Activated CD8-positive, alpha-beta memory T cell treated with anti-CD3 and anti-CD28 coated beads for 36 hours (primary cell): Measurements from ENCODE around the gene ZSWIM6. TPM values are rescaled to one million over a fixed set of nuclear protein-coding genes. Genes with fewer than 3 reads are reported as not detected.

Source experiments
- CTCF ChIA-PET: fragments of 350-600 bp; sonication (Branson Sonifier 250); formaldehyde crosslinking; loops from one replicate; lab custom pipeline; 2021; ENCODE audit warnings: antibody characterized with exemption; lab: Charles Lee
- POLR2A ChIA-PET: fragments of 350-600 bp; sonication (Branson Sonifier 250); formaldehyde crosslinking; loops from one replicate; lab custom pipeline; 2021; ENCODE audit warnings: antibody characterized with exemption; lab: Charles Lee
- total RNA-seq, 2 experiments: library from RNA; stranded (reverse); gene quantifications; one replicate each; pipeline ENCODE4 v1.2.3, GENCODE V29; 2021

Gene ZSWIM6
- total RNA-seq, 2 experiments from 2014 or later, result 6.4 to 6.5 TPM

DNA sequence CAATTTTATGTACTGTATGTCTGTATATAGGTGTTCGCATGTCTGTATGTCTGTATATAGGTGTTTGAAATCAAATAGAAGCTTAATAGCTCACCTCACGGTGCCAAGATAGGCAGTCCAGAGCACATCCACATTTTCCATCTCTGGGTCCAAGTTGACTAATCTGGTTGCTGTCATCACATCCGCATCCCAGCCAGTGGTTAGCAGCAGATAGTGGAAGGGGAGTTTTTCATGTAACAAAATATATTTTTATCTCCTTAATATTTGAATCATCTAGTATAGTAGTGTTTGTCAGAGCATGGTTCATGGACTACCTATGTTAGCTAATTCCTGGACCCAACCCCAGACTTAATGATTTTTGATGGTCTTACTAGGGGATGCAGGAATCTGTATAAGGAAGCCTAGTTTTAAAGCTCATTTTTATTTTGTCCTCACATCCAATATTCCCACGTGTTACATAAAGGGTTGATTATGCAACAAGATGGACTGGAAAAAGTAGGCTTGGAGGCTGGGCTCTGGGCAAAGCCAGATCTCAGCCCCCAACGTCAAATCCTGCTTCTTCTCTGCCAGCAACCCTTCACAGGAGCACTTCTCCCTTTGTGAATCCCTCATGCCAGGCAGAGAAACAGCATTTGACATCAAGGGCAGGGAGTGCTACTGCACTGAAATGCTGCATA, 219.7 kb downstream of the ZSWIM6 start:
- ChIA-PET CTCF (no interaction called here), POLR2A (no interaction called here)

DNA sequence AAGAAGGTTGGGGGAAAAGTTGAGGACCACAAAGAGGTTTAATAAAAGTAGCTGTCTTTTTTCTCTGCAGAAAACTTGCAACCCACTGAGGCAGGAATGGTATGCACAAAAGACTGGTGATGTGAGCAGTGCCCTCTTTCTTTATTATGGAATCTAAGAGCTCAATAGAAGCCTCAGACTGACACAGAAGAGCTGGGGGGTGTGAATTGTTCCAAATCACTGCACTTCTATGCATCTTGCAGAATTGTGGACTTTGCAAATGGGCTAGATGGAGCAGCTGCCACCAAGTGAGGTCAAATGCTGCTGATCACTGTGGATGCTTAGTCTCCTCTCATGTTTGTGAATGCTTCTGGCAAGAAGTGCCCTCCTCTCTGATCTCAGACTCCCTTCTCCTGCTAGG, 227.1 kb downstream of the ZSWIM6 start:
- POLR2A ChIA-PET, result no interaction called here
- CTCF ChIA-PET, result no interaction called here

DNA sequence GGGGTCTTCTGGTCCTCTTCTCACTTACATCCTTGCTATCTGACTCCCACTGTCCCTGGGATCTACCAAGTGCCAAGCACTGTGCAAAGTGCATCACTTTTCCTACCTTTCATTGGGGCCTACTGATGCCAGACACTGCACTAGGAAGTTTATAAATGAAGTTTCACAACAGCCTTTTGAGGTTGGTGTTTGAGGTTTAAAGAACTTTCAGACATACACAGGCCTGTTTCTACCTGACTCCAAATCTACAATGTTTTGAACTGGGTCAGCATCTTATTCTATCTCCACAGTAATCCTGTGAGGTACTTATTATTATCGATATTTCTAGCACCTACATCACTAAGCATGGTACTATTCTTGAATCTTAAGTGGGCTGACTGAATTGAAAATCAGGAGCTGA, 227.7 kb downstream of the ZSWIM6 start:
- ChIA-PET POLR2A (no interaction called here), CTCF (no interaction called here)

DNA sequence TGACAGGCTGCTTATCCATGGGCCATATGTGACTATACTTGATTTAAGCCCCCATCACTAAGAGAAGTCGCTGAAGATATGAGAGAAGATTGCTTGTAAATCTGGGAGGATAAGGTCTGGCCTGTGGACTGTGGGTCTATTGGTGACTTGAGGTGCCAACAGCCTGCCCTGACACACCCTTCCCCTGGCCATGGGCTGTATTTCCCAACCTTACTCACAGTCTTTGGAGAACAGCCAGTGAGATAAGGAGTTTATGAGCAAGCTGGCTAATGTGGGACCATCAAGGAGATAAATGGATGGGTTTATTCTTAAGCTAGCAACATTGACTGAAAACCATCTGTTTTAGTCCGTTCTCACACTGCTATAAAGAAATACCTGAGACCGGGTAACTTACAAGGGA, 231.3 kb downstream of the ZSWIM6 start:
- CTCF ChIA-PET, result no interaction called here
- POLR2A ChIA-PET, result no interaction called here

GRCh38 chr5:61567337-61567736, 235.3 kb downstream of the ZSWIM6 start:
- POLR2A ChIA-PET, result no interaction called here
- CTCF ChIA-PET, result no interaction called here

- POLR2A ChIA-PET, result no interaction called here
- CTCF ChIA-PET, result no interaction called here
These were observed 237.3 kb downstream of the ZSWIM6 start for GRCh38 chr5:61569353-61569752.

- POLR2A ChIA-PET, result no interaction called here
These were observed 238.7 kb downstream of the ZSWIM6 start for GRCh38 chr5:61570767-61571166.

GRCh38 chr5:61572959-61573358, 240.9 kb downstream of the ZSWIM6 start:
- ChIA-PET POLR2A (no interaction called here), CTCF (no interaction called here)

More at GRCh38 chr5:61570767-61571166, 238.7 kb downstream of the ZSWIM6 start:
- CTCF ChIA-PET, result no interaction called here

- POLR2A ChIA-PET, result no interaction called here
- CTCF ChIA-PET, result no interaction called here
These were observed 243.0 kb downstream of the ZSWIM6 start for GRCh38 chr5:61575103-61575502.

DNA sequence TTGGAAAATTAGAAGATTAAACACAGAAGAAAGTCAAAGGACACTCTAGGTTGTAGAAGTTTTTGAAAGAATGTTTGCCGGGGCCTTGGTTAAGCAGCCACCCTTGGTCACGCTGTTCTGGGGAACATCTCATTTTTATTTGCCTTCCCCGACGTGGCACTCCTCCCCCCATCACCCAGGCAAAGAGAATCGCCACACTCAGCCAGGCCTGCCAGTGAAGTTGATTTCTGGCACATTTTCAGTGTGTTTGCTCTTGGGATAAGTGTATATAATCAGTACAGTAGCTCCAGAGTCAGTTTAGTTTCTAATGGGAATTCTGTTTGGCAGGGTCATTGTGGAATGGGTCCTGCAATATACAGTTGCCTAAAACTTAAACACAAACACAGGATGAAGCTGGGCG, 243.5 kb downstream of the ZSWIM6 start:
- CTCF ChIA-PET, result no interaction called here
- POLR2A ChIA-PET, result no interaction called here

DNA sequence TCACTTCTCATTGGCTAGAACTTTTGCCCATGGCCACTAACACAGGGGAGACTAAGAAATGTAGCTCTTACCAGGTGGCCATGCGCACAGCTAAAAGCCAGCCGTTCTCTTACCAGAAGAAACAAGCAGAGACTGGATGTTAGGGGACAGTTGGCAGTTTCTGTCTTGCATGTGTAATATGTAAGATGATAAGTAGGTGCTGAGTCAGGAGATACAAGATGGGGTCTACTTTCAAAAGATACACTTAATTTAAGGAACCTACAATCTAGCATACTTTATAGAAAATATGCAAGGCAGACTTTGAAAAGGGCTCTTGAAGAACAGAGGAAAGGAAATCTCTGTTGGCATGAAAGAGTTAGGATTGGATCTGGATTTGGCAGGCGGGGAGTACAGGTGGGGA, 244.5 kb downstream of the ZSWIM6 start:
- POLR2A ChIA-PET, result no interaction called here

GRCh38 chr5:61578858-61579503, 246.9 kb downstream of the ZSWIM6 start:
- CTCF ChIA-PET, result interaction anchor here (2.0 kb wide), 1 partner anchor 80 kb away, joined by 4 read pairs; no protein-coding TSS in a partner anchor
- POLR2A ChIA-PET, result no interaction called here

More for the DNA sequence above, 244.5 kb downstream of the ZSWIM6 start:
- CTCF ChIA-PET, result no interaction called here

DNA sequence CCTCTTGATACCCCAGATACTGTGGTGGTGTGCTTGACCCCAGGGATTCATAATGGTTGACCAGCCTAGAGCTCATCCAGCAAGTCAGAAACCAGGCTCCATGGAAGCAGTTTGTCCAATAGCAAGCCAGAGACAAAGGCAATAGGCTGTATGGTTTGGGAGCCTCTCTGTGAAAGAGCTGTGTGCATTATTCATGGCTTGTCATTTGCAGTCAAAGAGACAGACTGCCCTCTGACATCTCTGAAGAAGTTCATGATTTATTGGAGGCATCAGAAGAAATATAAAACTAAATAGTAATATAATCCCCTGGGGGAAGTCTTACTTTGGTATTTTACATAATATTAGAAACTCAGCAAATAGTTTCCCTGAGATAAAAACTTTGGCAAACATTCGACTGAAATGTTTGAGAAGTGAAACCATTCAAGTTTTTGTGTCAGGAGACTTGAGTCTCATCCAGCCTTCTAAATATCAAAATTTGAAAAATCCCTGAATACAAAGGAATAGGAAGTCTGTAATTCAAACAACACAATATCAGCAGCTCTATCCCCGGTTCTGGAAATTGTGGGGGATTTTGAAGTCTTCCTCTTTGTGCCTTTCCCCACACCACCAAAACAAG, 250.3 kb downstream of the ZSWIM6 start:
- POLR2A ChIA-PET, result no interaction called here
- CTCF ChIA-PET, result no interaction called here

GRCh38 chr5:61582887-61583286, 250.8 kb downstream of the ZSWIM6 start:
- ChIA-PET POLR2A (no interaction called here), CTCF (no interaction called here)

GRCh38 chr5:61586096-61587084, 254.3 kb downstream of the ZSWIM6 start:
- POLR2A ChIA-PET, result no interaction called here
- CTCF ChIA-PET, result no interaction called here

DNA sequence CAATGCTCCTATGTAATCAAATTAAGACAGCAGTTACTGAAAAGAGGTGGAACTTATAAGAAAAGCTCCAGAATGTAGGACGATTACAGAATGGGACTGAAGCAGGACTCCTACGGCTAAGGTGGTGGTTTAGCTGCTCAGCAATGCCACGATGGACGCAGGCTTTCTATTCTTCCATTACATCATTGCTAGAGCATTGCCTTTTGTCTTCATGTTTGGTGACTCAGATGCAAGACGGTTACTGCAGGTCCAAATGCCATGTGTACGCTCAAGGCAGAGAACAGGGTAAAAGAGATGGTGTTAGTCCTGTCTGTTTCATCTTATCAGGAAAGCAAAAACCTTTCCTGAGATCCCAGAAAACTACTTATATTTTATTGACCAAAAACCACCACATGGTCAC, 255.1 kb downstream of the ZSWIM6 start:
- CTCF ChIA-PET, result no interaction called here

DNA sequence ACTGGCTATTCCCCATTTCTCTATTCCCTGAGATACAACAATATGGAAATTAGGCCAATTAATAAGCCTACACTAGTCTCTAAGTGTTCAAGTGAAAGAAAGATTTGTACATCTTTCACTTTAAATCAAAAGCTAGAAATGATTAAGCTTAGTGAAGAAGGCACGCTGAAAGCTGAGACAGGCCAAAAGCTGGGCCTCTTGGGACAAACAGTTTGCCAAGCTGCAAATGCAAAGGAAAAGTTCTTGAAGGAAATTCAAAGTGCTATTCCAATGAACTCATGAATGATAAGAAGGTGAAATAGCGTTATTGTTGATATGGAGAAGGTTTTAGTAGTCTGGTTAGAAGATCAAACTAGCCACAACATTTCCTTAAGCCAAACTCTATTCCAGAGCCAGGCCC, 256.2 kb downstream of the ZSWIM6 start:
- CTCF ChIA-PET, result no interaction called here
- POLR2A ChIA-PET, result no interaction called here

More for the DNA sequence above, 255.1 kb downstream of the ZSWIM6 start:
- POLR2A ChIA-PET, result no interaction called here

GRCh38 chr5:61589946-61590345, 257.9 kb downstream of the ZSWIM6 start:
- ChIA-PET POLR2A (no interaction called here), CTCF (no interaction called here)

DNA sequence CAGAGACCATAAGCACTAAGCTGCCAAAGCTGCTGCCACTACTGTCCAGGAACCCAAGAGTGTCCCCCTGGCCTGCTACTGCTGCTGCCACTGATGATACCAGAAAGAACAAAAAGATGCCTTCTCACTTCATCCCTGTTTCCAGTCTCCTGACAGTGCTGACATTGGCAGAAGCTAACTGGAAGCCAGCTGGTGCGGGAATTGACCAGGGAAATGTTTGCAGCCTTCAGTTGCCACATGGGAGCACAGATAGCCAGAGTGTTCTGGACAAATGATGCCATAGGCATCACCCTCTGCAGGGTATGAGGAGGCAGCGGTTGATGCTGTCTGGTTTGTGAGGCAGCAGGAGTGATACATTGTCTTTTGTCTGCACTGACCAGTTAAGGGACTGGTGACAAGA, 258.4 kb downstream of the ZSWIM6 start:
- CTCF ChIA-PET, result no interaction called here
- POLR2A ChIA-PET, result no interaction called here

DNA sequence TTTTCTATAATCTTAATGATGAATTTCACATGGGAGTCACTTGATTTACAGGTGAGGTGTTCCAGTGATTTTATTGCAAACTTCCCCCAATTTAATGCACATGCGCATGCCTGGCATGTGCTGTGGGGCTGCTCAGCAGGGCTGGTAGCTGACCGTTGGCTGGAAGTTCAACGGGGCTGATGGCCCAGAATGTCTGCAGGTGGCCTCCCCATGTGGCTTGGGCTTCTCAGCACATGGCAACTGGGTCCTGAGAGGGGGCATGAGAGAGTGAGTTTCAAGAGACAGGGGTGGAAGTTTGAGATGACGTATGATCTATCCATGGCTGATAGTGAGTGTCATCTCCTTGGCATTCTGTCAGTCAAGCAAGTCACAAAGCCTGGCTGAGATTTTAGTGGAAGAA, 259.8 kb downstream of the ZSWIM6 start:
- POLR2A ChIA-PET, result no interaction called here

More for the DNA sequence above, 259.8 kb downstream of the ZSWIM6 start:
- CTCF ChIA-PET, result no interaction called here
